ENCODE results near the gene CEP20.

CEP20 gene

DNA sequence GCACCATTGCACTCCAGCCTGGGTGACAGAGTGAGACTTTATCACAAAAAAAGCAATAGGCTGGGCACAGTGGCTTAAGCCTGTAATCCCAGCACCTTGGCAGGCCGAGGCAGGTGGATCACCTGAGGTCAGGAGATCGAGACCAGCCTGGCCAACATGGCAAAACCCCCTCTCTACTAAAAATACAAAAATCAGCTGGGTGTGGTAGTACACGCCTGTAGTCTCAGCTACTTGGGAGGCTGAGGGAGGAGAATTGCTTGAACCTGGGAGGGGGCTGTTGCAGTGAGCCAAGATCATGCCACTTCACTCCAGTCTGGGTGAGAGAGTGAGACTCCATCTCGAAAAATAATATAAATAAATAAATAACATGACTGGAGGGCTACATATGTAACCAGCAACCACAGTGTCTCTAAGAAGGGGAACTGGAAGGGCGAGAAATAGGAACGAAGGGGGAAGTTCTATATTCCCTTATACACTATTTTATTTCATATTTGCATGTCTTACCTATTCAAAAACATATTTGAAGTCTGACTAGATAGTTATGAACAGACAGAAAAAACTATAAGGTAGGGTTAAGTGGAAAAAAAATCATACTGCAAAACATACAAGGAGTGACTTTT lies 57.5 kb downstream of the CEP20 start:
- H3K4me3 ChIP-seq (ENCODE audit: low read length) = no peak overlapping the region
- no peak overlapping the region for H3K9ac ChIP-seq (ENCODE audit: low read length)

DNA sequence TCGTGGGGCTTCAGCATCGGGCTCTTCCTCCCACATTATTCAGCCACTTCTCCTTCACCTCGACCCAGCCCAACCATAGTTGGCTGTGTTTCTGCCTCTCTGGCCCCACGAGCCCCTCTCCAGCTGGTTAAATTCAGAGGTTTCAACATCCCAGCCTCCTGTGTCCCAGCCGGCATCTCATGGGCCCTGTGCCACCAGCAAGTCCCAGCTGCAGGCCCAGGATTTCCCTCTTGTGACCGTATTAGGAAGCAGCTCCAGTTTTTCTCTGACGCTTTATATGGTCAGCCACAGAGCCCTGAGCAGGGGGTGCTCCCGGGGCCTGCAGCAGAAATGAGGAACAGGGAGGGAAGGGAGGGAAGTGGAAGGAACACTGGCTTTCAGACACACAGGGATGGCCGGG lies 58.9 kb downstream of the CEP20 start:
- DNase-seq = no peak
- no peaks in the 10 kb centered on the region for H3K27me3 ChIP-seq (replicated peaks; ENCODE audit: insufficient read depth, low read length)
- no peaks in the 10 kb centered on the region for H3K9me3 ChIP-seq (replicated peaks; ENCODE audit: insufficient read depth, low read length)
- no peak overlapping the region for H2AFZ ChIP-seq (ENCODE audit: low read length)
- H3K27ac ChIP-seq (ENCODE audit: low read length) = no peak overlapping the region
- H3K79me2 ChIP-seq (ENCODE audit: low read length) = no peaks in the 10 kb centered on the region
- H3K9ac ChIP-seq (ENCODE audit: low read length) = no peak overlapping the region
- H3K36me3 ChIP-seq (replicated peaks; ENCODE audit: insufficient read depth, low read length) = no peaks in the 10 kb centered on the region
- TF ChIP-seq EZH2phosphoT487 (IDR thresholded peaks at IDR 0.05; ENCODE audit: low read length) (no peak), EZH2 (optimal IDR thresholded peaks at IDR 0.05; ENCODE audit: low read depth, low read length) (no peak), CTCF (IDR thresholded peaks at IDR 0.05; ENCODE audit: low read length) (no peak)
- H3K4me1 ChIP-seq (ENCODE audit: low read length) = no peaks in the 10 kb centered on the region
- no peaks in the 10 kb centered on the region for H4K20me1 ChIP-seq (ENCODE audit: insufficient read depth, low read length)
- H3K4me3 ChIP-seq (ENCODE audit: low read length) = no peak overlapping the region
- no peaks in the 10 kb centered on the region for H3K9me2 ChIP-seq (replicated peaks; ENCODE audit: insufficient read depth, low read length)
- no peaks in the 10 kb centered on the region for H3F3A ChIP-seq (ENCODE audit: insufficient read depth, low read length)
- H3K4me2 ChIP-seq (ENCODE audit: low read depth, low read length) = no peak overlapping the region

More for the DNA sequence above, 57.5 kb downstream of the CEP20 start:
- TF ChIP-seq EZH2phosphoT487 (IDR thresholded peaks at IDR 0.05; ENCODE audit: low read length) = no peak
- no peak for TF ChIP-seq CTCF (IDR thresholded peaks at IDR 0.05; ENCODE audit: low read length)
- TF ChIP-seq EZH2 (optimal IDR thresholded peaks at IDR 0.05; ENCODE audit: low read depth, low read length) = no peak
- no peak for DNase-seq
- Histone ChIP-seq H4K20me1 (ENCODE audit: insufficient read depth, low read length) (no peaks in the 10 kb centered on the region), H3F3A (ENCODE audit: insufficient read depth, low read length) (no peaks in the 10 kb centered on the region), H3K36me3 (replicated peaks; ENCODE audit: insufficient read depth, low read length) (no peaks in the 10 kb centered on the region), H3K4me2 (ENCODE audit: low read depth, low read length) (no peak overlapping the region), H3K9me3 (replicated peaks; ENCODE audit: insufficient read depth, low read length) (no peaks in the 10 kb centered on the region), H3K9me2 (replicated peaks; ENCODE audit: insufficient read depth, low read length) (no peaks in the 10 kb centered on the region), H3K4me1 (ENCODE audit: low read length) (no peaks in the 10 kb centered on the region), H3K79me2 (ENCODE audit: low read length) (no peaks in the 10 kb centered on the region), H2AFZ (ENCODE audit: low read length) (no peak overlapping the region), H3K27ac (ENCODE audit: low read length) (no peak overlapping the region), H3K27me3 (replicated peaks; ENCODE audit: insufficient read depth, low read length) (no peaks in the 10 kb centered on the region)

GRCh38 chr16:15827709-15828343 lies 60.6 kb downstream of the CEP20 start:
- Histone ChIP-seq H3K9me3 (replicated peaks; ENCODE audit: insufficient read depth, low read length) (no peaks in the 10 kb centered on the region), H3K79me2 (ENCODE audit: low read length) (no peaks in the 10 kb centered on the region), H3K9me2 (replicated peaks; ENCODE audit: insufficient read depth, low read length) (no peaks in the 10 kb centered on the region), H3K9ac (ENCODE audit: low read length) (no peak overlapping the region), H3K4me2 (ENCODE audit: low read depth, low read length) (no peak overlapping the region), H3F3A (ENCODE audit: insufficient read depth, low read length) (no peaks in the 10 kb centered on the region), H3K27ac (ENCODE audit: low read length) (no peak overlapping the region), H3K36me3 (replicated peaks; ENCODE audit: insufficient read depth, low read length) (no peaks in the 10 kb centered on the region), H4K20me1 (ENCODE audit: insufficient read depth, low read length) (no peaks in the 10 kb centered on the region), H2AFZ (ENCODE audit: low read length) (no peak overlapping the region), H3K27me3 (replicated peaks; ENCODE audit: insufficient read depth, low read length) (no peaks in the 10 kb centered on the region), H3K4me3 (ENCODE audit: low read length) (no peak overlapping the region), H3K4me1 (ENCODE audit: low read length) (no peaks in the 10 kb centered on the region)
- no peak for TF ChIP-seq EZH2 (optimal IDR thresholded peaks at IDR 0.05; ENCODE audit: low read depth, low read length)
- no peak for TF ChIP-seq CTCF (IDR thresholded peaks at IDR 0.05; ENCODE audit: low read length)
- no peak for TF ChIP-seq EZH2phosphoT487 (IDR thresholded peaks at IDR 0.05; ENCODE audit: low read length)
- DNase-seq = no peak

All from MM.1S (cell line).